Measurements from ENCODE around the gene CRISP1. TPM values are rescaled to one million over a fixed set of nuclear protein-coding genes. Genes with fewer than 3 reads are reported as not detected.

The CRISP1 gene
- total RNA-seq, 2 experiments from 2014 or later = not detected

GRCh38 chr6:49847014-49847413, 19.3 kb downstream of the CRISP1 start:
- DNase-seq (ENCODE audit: low spot score) = no peak
- CTCF ChIA-PET (ENCODE audit: unreplicated experiment) = no interaction called here
- H3K9me2 ChIP-seq (ENCODE audit: insufficient read depth, low read length) = no peaks in the 10 kb centered on the region
- TF ChIP-seq, protein P1, sequence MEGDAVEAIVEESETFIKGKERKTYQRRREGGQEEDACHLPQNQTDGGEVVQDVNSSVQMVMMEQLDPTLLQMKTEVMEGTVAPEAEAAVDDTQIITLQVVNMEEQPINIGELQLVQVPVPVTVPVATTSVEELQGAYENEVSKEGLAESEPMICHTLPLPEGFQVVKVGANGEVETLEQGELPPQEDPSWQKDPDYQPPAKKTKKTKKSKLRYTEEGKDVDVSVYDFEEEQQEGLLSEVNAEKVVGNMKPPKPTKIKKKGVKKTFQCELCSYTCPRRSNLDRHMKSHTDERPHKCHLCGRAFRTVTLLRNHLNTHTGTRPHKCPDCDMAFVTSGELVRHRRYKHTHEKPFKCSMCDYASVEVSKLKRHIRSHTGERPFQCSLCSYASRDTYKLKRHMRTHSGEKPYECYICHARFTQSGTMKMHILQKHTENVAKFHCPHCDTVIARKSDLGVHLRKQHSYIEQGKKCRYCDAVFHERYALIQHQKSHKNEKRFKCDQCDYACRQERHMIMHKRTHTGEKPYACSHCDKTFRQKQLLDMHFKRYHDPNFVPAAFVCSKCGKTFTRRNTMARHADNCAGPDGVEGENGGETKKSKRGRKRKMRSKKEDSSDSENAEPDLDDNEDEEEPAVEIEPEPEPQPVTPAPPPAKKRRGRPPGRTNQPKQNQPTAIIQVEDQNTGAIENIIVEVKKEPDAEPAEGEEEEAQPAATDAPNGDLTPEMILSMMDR (conservative IDR thresholded peaks at IDR 0.05; ENCODE audit: low read length) = no peak
- no peak for TF ChIP-seq EZH2phosphoT487 (IDR thresholded peaks at IDR 0.05; ENCODE audit: borderline replicate concordance, low read depth, low read length)
- no peaks in the 10 kb centered on the region for H3K79me2 ChIP-seq (ENCODE audit: insufficient read depth, low read depth, low read length)
- no peak overlapping the region for H3K4me2 ChIP-seq (ENCODE audit: low read length)
- no peak overlapping the region for H3K27ac ChIP-seq (ENCODE audit: low read depth, low read length, poor library complexity, severe bottlenecking)
- no peaks in the 10 kb centered on the region for H4K20me1 ChIP-seq (ENCODE audit: insufficient read depth, low read length)
- POLR2A ChIA-PET = no interaction called here
- no peaks in the 10 kb centered on the region for H3K9me3 ChIP-seq (ENCODE audit: low read length)
- H3K4me1 ChIP-seq (ENCODE audit: insufficient read depth, low read length, poor library complexity, severe bottlenecking) = no peaks in the 10 kb centered on the region
- no peak overlapping the region for H2AFZ ChIP-seq (ENCODE audit: low read length)
- no TSS peak for BruUV-seq (replicated peaks)
- H3K36me3 ChIP-seq (ENCODE audit: insufficient read depth, low read length) = no peaks in the 10 kb centered on the region
- intact Hi-C loops (cut with micrococcal nuclease; ENCODE audit: unreplicated experiment) = no loop called here
- no peak overlapping the region for H3K4me3 ChIP-seq (ENCODE audit: low read depth, low read length, poor library complexity, severe bottlenecking)

GRCh38 chr6:49841424-49841823, 24.9 kb downstream of the CRISP1 start:
- Histone ChIP-seq H3K9me2 (ENCODE audit: insufficient read depth, low read length) (no peaks in the 10 kb centered on the region), H3K36me3 (ENCODE audit: insufficient read depth, low read length) (no peaks in the 10 kb centered on the region), H3K4me2 (ENCODE audit: low read length) (no peak overlapping the region), H4K20me1 (ENCODE audit: insufficient read depth, low read length) (no peaks in the 10 kb centered on the region), H3K4me1 (ENCODE audit: insufficient read depth, low read length, poor library complexity, severe bottlenecking) (no peaks in the 10 kb centered on the region), H3K27ac (ENCODE audit: low read depth, low read length, poor library complexity, severe bottlenecking) (no peak overlapping the region), H2AFZ (ENCODE audit: low read length) (no peak overlapping the region), H3K4me3 (ENCODE audit: low read depth, low read length, poor library complexity, severe bottlenecking) (no peak overlapping the region), H3K9me3 (ENCODE audit: low read length) (no peaks in the 10 kb centered on the region), H3K79me2 (ENCODE audit: insufficient read depth, low read depth, low read length) (no peaks in the 10 kb centered on the region)
- POLR2A ChIA-PET = interaction anchor here (1.2 kb wide), 1 partner anchor 9 kb away, joined by 4 read pairs; no protein-coding TSS in a partner anchor
- DNase-seq (ENCODE audit: low spot score) = no peak
- BruUV-seq (replicated peaks) = no TSS peak
- CTCF ChIA-PET (ENCODE audit: unreplicated experiment) = no interaction called here
- intact Hi-C loops (cut with micrococcal nuclease; ENCODE audit: unreplicated experiment) = no loop called here
- TF ChIP-seq, protein P1 (conservative IDR thresholded peaks at IDR 0.05; ENCODE audit: low read length) = no peak
- no peak for TF ChIP-seq EZH2phosphoT487 (IDR thresholded peaks at IDR 0.05; ENCODE audit: borderline replicate concordance, low read depth, low read length)

DNA sequence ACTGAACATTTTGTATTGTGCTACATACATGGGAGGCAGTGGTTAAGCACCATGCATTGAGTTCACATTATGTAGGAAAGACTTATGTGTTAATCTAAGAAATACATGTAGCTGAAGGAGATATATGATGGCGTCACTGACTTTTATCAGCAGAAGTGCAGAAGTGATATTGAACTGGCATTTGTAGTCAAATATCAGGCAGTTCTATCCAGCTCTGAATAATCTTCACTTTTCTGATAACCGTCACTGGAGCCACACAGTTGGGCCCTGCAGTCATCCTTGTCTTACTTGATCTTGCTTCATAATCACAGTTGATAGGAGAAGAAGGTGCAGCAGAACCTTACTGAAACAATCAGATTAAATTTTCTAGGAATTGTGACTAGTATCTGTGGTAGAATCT, 26.4 kb downstream of the CRISP1 start:
- H4K20me1 ChIP-seq (ENCODE audit: insufficient read depth, low read length) = no peaks in the 10 kb centered on the region
- H3K79me2 ChIP-seq (ENCODE audit: insufficient read depth, low read depth, low read length) = no peaks in the 10 kb centered on the region
- intact Hi-C loops (cut with micrococcal nuclease; ENCODE audit: unreplicated experiment) = no loop called here
- ChIA-PET CTCF (ENCODE audit: unreplicated experiment) (no interaction called here), POLR2A (no interaction called here)
- no peak overlapping the region for H3K4me3 ChIP-seq (ENCODE audit: low read depth, low read length, poor library complexity, severe bottlenecking)
- H3K4me2 ChIP-seq (ENCODE audit: low read length) = no peak overlapping the region
- no peak for DNase-seq (ENCODE audit: low spot score)
- no peaks in the 10 kb centered on the region for H3K36me3 ChIP-seq (ENCODE audit: insufficient read depth, low read length)
- no peaks in the 10 kb centered on the region for H3K9me3 ChIP-seq (ENCODE audit: low read length)
- H3K4me1 ChIP-seq (ENCODE audit: insufficient read depth, low read length, poor library complexity, severe bottlenecking) = no peaks in the 10 kb centered on the region
- no peak overlapping the region for H2AFZ ChIP-seq (ENCODE audit: low read length)
- BruUV-seq (replicated peaks) = no TSS peak
- no peaks in the 10 kb centered on the region for H3K9me2 ChIP-seq (ENCODE audit: insufficient read depth, low read length)
- TF ChIP-seq EZH2phosphoT487 (IDR thresholded peaks at IDR 0.05; ENCODE audit: borderline replicate concordance, low read depth, low read length) = no peak
- TF ChIP-seq, protein P1 (conservative IDR thresholded peaks at IDR 0.05; ENCODE audit: low read length) = no peak
- H3K27ac ChIP-seq (ENCODE audit: low read depth, low read length, poor library complexity, severe bottlenecking) = no peak overlapping the region

Data from OCI-LY7 (cell line).